Mesothelial cell of epicardium (in vitro differentiated cells): ENCODE measurements around the gene CELSR2. TPM values are rescaled to one million over a fixed set of nuclear protein-coding genes. Genes with fewer than 3 reads are reported as not detected.

ENCODE experiments used
- DNase-seq, 2 experiments: peaks; one replicate each; pipeline ENCODE4 v3.0.0; 2021; ENCODE audit warnings: low spot score in 2 of 2; ENCODE audit not compliant: unreplicated experiment in 2 of 2
- H3K27ac Mint-ChIP-seq: 2 replicates; pipeline ENCODE4 v1.8.0; 2021; ENCODE audit warnings: mixed read lengths
- H3K27me3 Mint-ChIP-seq: 2 replicates; pipeline ENCODE4 v1.8.0; 2021; ENCODE audit warnings: low read depth, mixed read lengths
- H3K36me3 Mint-ChIP-seq: 2 replicates; pipeline ENCODE4 v1.8.0; 2021; ENCODE audit warnings: mixed read lengths
- H3K4me1 Mint-ChIP-seq: 2 replicates; pipeline ENCODE4 v1.8.0; 2021; ENCODE audit warnings: mixed read lengths
- H3K4me3 Mint-ChIP-seq: 2 replicates; pipeline ENCODE4 v1.8.0; 2021; ENCODE audit warnings: mild to moderate bottlenecking, moderate library complexity, mixed read lengths
- H3K9me3 Mint-ChIP-seq: 2 replicates; pipeline ENCODE4 v1.8.0; 2021; ENCODE audit warnings: mixed read lengths
- total RNA-seq: library from RNA; stranded (reverse); gene quantifications from 3 replicates; pipeline ENCODE4 v1.2.1, GENCODE V29; 2021
- TF ChIP-seq, protein P1 (sequence below): fragments of 200-600 bp; sonication (generic); IDR thresholded peaks from one replicate; pipeline ENCODE4 v1.5.0; 2021; ENCODE audit warnings: antibody characterized with exemption; ENCODE audit not compliant: unreplicated experiment

Gene CELSR2
- total RNA-seq, 1 donor from 2014 or later, result 27.1 TPM

DNA sequence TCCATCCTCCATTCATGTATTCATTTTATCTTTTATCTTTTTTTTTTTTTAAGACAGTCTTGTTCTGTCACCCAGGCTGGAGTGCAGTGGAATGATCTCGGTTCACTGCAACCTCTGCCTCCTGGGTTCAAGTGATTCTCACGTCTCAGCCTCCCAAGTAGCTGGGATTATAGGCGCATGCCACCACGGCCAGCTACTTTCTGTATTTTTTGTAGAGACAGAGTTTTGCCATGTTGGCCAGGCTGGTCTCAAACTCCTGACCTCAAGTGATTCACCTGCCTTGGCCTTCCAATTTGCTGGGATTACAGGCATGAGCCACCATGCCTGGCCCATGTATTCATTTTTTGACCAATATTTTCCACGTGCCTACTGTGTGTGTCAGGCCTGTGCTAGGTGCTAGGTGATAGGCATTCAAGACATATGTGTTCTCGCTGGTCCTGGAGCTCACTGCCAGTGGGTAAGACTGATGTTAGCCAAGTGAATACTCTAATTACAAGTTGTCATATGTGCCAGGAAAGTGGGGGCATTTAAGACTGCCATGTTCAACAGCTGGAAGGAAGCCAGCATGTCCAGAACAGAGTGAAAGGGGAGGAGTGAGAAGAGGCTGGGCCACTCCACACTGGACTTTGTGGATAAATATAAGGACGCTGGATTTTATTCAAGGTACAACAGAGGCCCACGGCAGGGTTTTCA, 5.3 kb upstream of the CELSR2 start:
- Mint-ChIP-seq H3K27me3 (peaks cover 6% of the 10 kb centered on the region), H3K9me3 (no peaks in the 10 kb centered on the region), H3K36me3 (no peaks in the 10 kb centered on the region), H3K27ac (no peak overlapping the region), H3K4me1 (peaks cover 24% of the 10 kb centered on the region), H3K4me3 (no peak overlapping the region)
- TF ChIP-seq, protein P1, sequence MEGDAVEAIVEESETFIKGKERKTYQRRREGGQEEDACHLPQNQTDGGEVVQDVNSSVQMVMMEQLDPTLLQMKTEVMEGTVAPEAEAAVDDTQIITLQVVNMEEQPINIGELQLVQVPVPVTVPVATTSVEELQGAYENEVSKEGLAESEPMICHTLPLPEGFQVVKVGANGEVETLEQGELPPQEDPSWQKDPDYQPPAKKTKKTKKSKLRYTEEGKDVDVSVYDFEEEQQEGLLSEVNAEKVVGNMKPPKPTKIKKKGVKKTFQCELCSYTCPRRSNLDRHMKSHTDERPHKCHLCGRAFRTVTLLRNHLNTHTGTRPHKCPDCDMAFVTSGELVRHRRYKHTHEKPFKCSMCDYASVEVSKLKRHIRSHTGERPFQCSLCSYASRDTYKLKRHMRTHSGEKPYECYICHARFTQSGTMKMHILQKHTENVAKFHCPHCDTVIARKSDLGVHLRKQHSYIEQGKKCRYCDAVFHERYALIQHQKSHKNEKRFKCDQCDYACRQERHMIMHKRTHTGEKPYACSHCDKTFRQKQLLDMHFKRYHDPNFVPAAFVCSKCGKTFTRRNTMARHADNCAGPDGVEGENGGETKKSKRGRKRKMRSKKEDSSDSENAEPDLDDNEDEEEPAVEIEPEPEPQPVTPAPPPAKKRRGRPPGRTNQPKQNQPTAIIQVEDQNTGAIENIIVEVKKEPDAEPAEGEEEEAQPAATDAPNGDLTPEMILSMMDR, result no peak
- DNase-seq, result no peak

DNA sequence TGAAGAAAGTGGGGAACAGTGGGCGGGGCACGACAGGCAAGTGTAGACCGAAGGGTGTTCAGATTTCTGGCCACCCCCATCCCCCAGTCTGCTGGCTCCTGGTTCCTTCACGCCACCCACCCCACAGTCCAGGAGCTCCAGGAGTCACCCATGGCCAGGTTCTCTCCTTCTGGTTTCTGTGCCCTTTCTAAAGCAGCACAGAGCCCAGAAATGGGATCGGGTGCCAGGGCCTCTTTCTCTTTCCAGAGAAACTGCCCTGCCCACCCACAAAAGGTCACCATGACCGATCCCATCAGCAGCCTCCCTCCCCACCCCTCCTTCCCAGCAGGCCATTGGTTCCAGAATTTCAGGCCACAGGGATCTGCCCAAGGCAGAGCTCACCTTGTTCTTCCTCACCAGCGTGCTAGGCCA, 3.2 kb upstream of the CELSR2 start:
- peaks cover 4% of the 10 kb centered on the region for H3K36me3 Mint-ChIP-seq
- H3K9me3 Mint-ChIP-seq, result no peaks in the 10 kb centered on the region
- peaks cover 18% of the 10 kb centered on the region for H3K4me1 Mint-ChIP-seq
- H3K27ac Mint-ChIP-seq, result no peak overlapping the region
- no peak for DNase-seq
- H3K4me3 Mint-ChIP-seq, result no peak overlapping the region
- TF ChIP-seq, protein P1, result no peak
- H3K27me3 Mint-ChIP-seq, result peaks cover 8% of the 10 kb centered on the region

DNA sequence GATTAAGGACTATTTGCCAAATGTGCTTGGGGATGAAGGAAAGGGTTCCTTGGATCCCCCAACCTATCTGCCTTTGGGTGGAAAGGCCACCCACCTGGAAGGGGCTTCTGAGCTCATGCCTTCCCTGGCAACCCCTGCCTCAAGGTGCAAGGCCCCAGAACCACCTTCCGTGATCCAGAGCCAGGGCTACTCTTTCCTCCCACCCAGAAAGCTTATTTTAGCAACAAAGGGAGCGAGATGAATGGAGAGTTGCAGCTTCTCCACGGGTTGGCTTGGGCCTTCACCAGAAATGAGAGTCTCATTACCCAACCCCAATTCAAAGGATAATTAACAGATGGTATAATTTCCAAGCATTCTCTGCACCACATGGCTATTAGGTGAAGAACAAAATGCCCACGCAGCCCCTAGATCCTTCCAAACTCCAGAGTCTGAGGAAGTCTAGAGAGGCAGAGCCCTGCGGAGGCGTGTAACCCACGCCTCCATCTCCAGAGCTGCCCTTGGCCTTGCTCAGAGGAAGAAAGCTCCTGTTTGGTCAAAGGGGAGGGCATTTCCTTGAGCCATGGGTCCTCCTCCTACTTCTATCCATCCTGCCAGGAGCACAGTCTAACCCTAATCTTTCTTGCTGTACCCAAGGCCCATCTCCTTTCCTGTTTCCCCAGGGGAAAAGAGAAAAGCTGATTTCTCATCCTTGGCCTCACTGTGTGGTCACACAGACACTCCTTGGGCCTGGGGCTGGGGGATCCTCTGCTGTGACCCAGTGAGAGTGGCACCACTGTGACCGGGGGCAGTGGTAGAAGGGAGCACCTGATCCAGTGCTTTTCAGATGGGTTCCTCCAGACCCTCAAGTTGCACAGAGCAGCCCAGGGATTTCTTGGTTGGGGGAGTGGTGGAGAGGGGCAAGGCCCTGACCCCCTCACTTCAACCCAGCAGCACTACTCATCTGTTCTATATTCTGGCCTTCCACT, 1.7 kb upstream of the CELSR2 start:
- Mint-ChIP-seq H3K4me1 (peaks cover 7% of the 10 kb centered on the region), H3K36me3 (peaks cover 17% of the 10 kb centered on the region), H3K4me3 (no peak overlapping the region), H3K27ac (no peak overlapping the region), H3K27me3 (peaks cover 5% of the 10 kb centered on the region), H3K9me3 (no peaks in the 10 kb centered on the region)
- TF ChIP-seq, protein P1, result no peak
- DNase-seq, result no peak

DNA sequence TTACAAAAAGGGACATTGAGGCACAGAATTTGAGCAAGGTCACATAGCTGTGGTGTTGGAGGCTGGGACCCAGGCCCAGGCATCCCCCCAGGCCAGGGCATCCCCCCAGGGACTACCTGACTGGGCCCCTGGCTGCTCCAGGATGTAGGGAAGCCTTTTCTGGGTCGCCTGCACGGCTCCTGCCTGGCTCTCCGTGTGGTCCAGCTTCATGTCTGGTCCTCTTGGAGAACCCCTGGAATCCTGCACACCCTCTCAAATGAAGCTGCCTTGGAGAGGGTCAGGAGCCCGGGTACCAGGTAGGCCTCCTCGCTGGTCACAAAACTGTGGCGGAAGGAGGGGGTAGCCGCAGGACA, 919 bp upstream of the CELSR2 start:
- Mint-ChIP-seq H3K9me3 (no peaks in the 10 kb centered on the region), H3K36me3 (peaks cover 19% of the 10 kb centered on the region), H3K27ac (no peak overlapping the region), H3K4me3 (no peak overlapping the region), H3K4me1 (peaks cover 11% of the 10 kb centered on the region), H3K27me3 (peaks cover 2% of the 10 kb centered on the region)
- TF ChIP-seq, protein P1, result no peak
- DNase-seq, result no peak

DNA sequence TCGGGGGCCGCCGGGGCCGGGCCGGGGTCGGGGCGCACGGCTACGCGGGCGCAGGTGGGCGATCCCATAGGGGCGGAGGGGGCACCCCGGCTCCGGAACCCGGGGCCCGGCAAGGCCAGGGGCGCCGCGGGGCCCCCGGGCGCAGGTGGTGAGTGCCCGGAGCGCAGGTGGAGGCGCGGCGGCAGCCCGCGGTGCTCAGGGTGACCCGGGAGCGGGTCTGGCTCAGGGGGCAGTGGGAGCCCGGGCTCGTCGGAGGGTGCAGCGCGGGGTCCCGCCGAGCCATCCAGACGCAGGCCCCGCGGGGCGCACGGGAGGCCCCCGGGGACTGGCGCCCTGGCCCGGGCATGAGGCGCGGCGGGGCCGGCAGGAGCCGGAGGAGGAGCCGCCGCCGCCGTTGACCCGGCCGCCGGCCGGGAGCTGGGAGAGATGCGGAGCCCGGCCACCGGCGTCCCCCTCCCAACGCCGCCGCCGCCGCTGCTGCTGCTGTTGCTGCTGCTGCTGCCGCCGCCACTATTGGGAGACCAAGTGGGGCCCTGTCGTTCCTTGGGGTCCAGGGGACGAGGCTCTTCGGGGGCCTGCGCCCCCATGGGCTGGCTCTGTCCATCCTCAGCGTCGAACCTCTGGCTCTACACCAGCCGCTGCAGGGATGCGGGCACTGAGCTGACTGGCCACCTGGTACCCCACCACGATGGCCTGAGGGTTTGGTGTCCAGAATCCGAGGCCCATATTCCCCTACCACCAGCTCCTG, 489 bp downstream of the CELSR2 start:
- peaks cover 22% of the 10 kb centered on the region for H3K4me1 Mint-ChIP-seq
- H3K4me3 Mint-ChIP-seq, result peak overlapping the region; percentile 66
- peaks cover 2% of the 10 kb centered on the region for H3K27me3 Mint-ChIP-seq
- H3K27ac Mint-ChIP-seq, result no peak overlapping the region
- H3K36me3 Mint-ChIP-seq, result peaks cover 19% of the 10 kb centered on the region
- TF ChIP-seq, protein P1, result no peak
- no peaks in the 10 kb centered on the region for H3K9me3 Mint-ChIP-seq
- no peak for DNase-seq
